WTC11 (cell line): ENCODE results near the gene RHPN2. TPM values are rescaled to one million over a fixed set of nuclear protein-coding genes. Genes with fewer than 3 reads are reported as not detected.
"Not testable (repeated sequence)": the region's sequence is repeated elsewhere in the genome, so short reads cannot be mapped to it uniquely, and the experiment has no call there.

Experiments
- ATAC-seq: fragments of 200-7000 bp; cut with Tn5 transposase; 2 replicates; pipeline ENCODE4 v1.10.0; 2021; ENCODE audit warnings: mild to moderate bottlenecking, moderate library complexity
- CTCF ChIA-PET: fragments of 300-600 bp; sonication (Branson Sonifier 250); formaldehyde crosslinking; loops from one replicate; lab custom pipeline; 2021; ENCODE audit warnings: antibody characterized with exemption; lab: Charles Lee
- POLR2A ChIA-PET: fragments of 350-600 bp; sonication (Branson Sonifier 250); formaldehyde crosslinking; loops from one replicate; lab custom pipeline; 2021; ENCODE audit warnings: antibody characterized with exemption; lab: Charles Lee
- DNase-seq: peaks from one replicate; pipeline ENCODE4 v3.0.0; 2021; ENCODE audit warnings: low spot score
- H3K27ac Mint-ChIP-seq: 2 replicates; pipeline ENCODE4 v1.8.0; 2021; ENCODE audit warnings: mixed read lengths
- H3K27me3 Mint-ChIP-seq: 2 replicates; pipeline ENCODE4 v1.8.0; 2021; ENCODE audit warnings: low read depth, mild to moderate bottlenecking, moderate library complexity, mixed read lengths
- H3K36me3 Mint-ChIP-seq: 2 replicates; pipeline ENCODE4 v1.8.0; 2021; ENCODE audit warnings: mixed read lengths
- H3K4me1 Mint-ChIP-seq: 2 replicates; pipeline ENCODE4 v1.8.0; 2022; ENCODE audit warnings: mixed read lengths
- H3K4me3 Mint-ChIP-seq: 2 replicates; pipeline ENCODE4 v1.8.0; 2021; ENCODE audit warnings: mild to moderate bottlenecking, moderate library complexity, mixed read lengths
- H3K9me3 Mint-ChIP-seq: 2 replicates; pipeline ENCODE4 v1.8.0; 2021; ENCODE audit warnings: mixed read lengths
- ATF1 ChIP-seq: sonication (generic); formaldehyde crosslinking; IDR thresholded peaks from 2 replicates; pipeline ENCODE4 v1.8.1; 2023; ENCODE audit warnings: mild to moderate bottlenecking, moderate library complexity, missing genetic modification reagents
- CREB1 ChIP-seq: sonication (generic); formaldehyde crosslinking; IDR thresholded peaks from 2 replicates; pipeline ENCODE4 v1.8.0; 2023; ENCODE audit warnings: mild to moderate bottlenecking, missing genetic modification reagents
- ELF4 ChIP-seq: sonication (generic); formaldehyde crosslinking; IDR thresholded peaks from 2 replicates; pipeline ENCODE4 v1.8.1; 2022; ENCODE audit warnings: low read depth, mild to moderate bottlenecking, moderate library complexity, missing genetic modification reagents
- GRHL2 ChIP-seq: fragments of 250-450 bp; sonication (Bioruptor Pico); IDR thresholded peaks from 2 replicates; pipeline ENCODE4 v1.8.0; 2022; ENCODE audit warnings: mild to moderate bottlenecking, moderate library complexity; ENCODE audit not compliant: insufficient replicate concordance, severe bottlenecking
- HMGA2 ChIP-seq: fragments of 250-450 bp; sonication (Bioruptor Pico); IDR thresholded peaks from 2 replicates; pipeline ENCODE4 v1.4.0; 2021; ENCODE audit warnings: mild to moderate bottlenecking, moderate library complexity
- NFE2L1 ChIP-seq: sonication (generic); formaldehyde crosslinking; IDR thresholded peaks from 2 replicates; pipeline ENCODE4 v1.8.1; 2023; ENCODE audit warnings: missing genetic modification reagents
- NR2C2 ChIP-seq: sonication (generic); formaldehyde crosslinking; IDR thresholded peaks from 2 replicates; pipeline ENCODE4 v1.8.0; 2022; ENCODE audit warnings: mild to moderate bottlenecking, missing genetic modification reagents
- RORB ChIP-seq: fragments of 250-450 bp; sonication (Bioruptor Pico); IDR thresholded peaks from 2 replicates; pipeline ENCODE4 v1.9.0; 2021; ENCODE audit warnings: mild to moderate bottlenecking
- SOX15 ChIP-seq: fragments of 250-450 bp; sonication (Bioruptor Pico); IDR thresholded peaks from 2 replicates; pipeline ENCODE4 v1.9.0; 2021; ENCODE audit warnings: mild to moderate bottlenecking
- TCF7 ChIP-seq: sonication (generic); formaldehyde crosslinking; IDR thresholded peaks from 2 replicates; pipeline ENCODE4 v1.8.0; 2022; ENCODE audit warnings: mild to moderate bottlenecking, low read depth, missing genetic modification reagents, moderate library complexity
- TP53 ChIP-seq: sonication (generic); formaldehyde crosslinking; IDR thresholded peaks from 2 replicates; pipeline ENCODE4 v1.8.1; 2023; ENCODE audit warnings: mild to moderate bottlenecking, missing genetic modification reagents
- ZBTB21 ChIP-seq: sonication (generic); formaldehyde crosslinking; IDR thresholded peaks from 2 replicates; pipeline ENCODE4 v1.8.1; 2023; ENCODE audit warnings: mild to moderate bottlenecking, missing genetic modification reagents, borderline replicate concordance
- ZNF232 ChIP-seq: sonication (generic); formaldehyde crosslinking; IDR thresholded peaks from 2 replicates; pipeline ENCODE4 v1.8.0; 2022; ENCODE audit warnings: mild to moderate bottlenecking, missing genetic modification reagents
- total RNA-seq: library from RNA; stranded (reverse); gene quantifications from 3 replicates; pipeline ENCODE4 v1.2.3, GENCODE V29; 2021
- TF ChIP-seq, protein P1 (sequence below): sonication (generic); formaldehyde crosslinking; IDR thresholded peaks from 2 replicates; pipeline ENCODE4 v1.8.1; 2022; ENCODE audit warnings: low read depth, missing genetic modification reagents, borderline replicate concordance
- TF ChIP-seq, protein P2 (sequence below): sonication (generic); formaldehyde crosslinking; IDR thresholded peaks from 2 replicates; pipeline ENCODE4 v1.8.1; 2022; ENCODE audit warnings: mild to moderate bottlenecking, moderate library complexity, missing genetic modification reagents
- TF ChIP-seq, protein P3 (sequence below): sonication (generic); formaldehyde crosslinking; IDR thresholded peaks from 2 replicates; pipeline ENCODE4 v1.8.1; 2023; ENCODE audit warnings: mild to moderate bottlenecking, missing genetic modification reagents, moderate library complexity
- TF ChIP-seq, protein P4 (sequence below): sonication (generic); formaldehyde crosslinking; conservative IDR thresholded peaks from 2 replicates; pipeline ENCODE4 v1.8.1; 2022; ENCODE audit warnings: mild to moderate bottlenecking, missing genetic modification reagents
- TF ChIP-seq, protein P5 (sequence below): sonication (generic); formaldehyde crosslinking; IDR thresholded peaks from 2 replicates; pipeline ENCODE4 v1.8.1; 2023; ENCODE audit warnings: mild to moderate bottlenecking, missing genetic modification reagents

Gene RHPN2
- total RNA-seq, 1 experiment from 2014 or later: 21.1 TPM

DNA sequence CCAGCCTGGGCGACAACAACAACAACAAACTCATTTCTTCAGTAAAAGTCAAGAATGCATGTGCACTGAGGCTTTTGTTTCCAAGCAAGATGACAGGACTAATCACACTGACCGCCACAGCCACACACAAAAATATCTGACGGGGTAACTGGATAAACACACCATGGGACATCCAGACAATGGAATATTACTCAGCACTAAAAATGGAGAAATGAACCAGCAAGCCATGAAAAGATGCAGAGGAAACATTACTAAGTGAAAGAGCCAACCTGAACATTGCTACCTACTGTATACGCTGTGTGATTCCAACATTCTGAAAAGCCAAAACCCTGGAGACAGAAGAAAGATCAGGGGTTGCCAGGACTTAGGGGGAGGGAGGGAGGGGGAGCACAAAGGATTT, 56.0 kb downstream of the RHPN2 start:
- H3K9me3 Mint-ChIP-seq: no peaks in the 10 kb centered on the region
- H3K4me1 Mint-ChIP-seq: peaks cover 11% of the 10 kb centered on the region
- CTCF ChIA-PET: no interaction called here
- no peaks in the 10 kb centered on the region for H3K27me3 Mint-ChIP-seq
- no peak overlapping the region for H3K27ac Mint-ChIP-seq
- TF ChIP-seq, protein P1, sequence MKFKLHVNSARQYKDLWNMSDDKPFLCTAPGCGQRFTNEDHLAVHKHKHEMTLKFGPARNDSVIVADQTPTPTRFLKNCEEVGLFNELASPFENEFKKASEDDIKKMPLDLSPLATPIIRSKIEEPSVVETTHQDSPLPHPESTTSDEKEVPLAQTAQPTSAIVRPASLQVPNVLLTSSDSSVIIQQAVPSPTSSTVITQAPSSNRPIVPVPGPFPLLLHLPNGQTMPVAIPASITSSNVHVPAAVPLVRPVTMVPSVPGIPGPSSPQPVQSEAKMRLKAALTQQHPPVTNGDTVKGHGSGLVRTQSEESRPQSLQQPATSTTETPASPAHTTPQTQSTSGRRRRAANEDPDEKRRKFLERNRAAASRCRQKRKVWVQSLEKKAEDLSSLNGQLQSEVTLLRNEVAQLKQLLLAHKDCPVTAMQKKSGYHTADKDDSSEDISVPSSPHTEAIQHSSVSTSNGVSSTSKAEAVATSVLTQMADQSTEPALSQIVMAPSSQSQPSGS (CRISPR knock-in tag): no peak
- TF ChIP-seq, protein P2, sequence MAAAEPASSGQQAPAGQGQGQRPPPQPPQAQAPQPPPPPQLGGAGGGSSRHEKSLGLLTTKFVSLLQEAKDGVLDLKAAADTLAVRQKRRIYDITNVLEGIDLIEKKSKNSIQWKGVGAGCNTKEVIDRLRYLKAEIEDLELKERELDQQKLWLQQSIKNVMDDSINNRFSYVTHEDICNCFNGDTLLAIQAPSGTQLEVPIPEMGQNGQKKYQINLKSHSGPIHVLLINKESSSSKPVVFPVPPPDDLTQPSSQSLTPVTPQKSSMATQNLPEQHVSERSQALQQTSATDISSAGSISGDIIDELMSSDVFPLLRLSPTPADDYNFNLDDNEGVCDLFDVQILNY (CRISPR knock-in tag): no peak
- TF ChIP-seq GRHL2: no peak
- no peak for TF ChIP-seq ELF4 (CRISPR knock-in tag)
- TF ChIP-seq, protein P3, sequence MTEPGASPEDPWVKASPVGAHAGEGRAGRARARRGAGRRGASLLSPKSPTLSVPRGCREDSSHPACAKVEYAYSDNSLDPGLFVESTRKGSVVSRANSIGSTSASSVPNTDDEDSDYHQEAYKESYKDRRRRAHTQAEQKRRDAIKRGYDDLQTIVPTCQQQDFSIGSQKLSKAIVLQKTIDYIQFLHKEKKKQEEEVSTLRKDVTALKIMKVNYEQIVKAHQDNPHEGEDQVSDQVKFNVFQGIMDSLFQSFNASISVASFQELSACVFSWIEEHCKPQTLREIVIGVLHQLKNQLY: no peak
- no peak for TF ChIP-seq RORB (CRISPR knock-in tag)
- TF ChIP-seq ZNF232: no peak
- no peak for TF ChIP-seq SOX15
- TF ChIP-seq, protein P4, sequence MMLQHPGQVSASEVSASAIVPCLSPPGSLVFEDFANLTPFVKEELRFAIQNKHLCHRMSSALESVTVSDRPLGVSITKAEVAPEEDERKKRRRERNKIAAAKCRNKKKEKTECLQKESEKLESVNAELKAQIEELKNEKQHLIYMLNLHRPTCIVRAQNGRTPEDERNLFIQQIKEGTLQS (CRISPR knock-in tag): no peak
- TF ChIP-seq TP53: no peak
- no peak for TF ChIP-seq ATF1 (CRISPR knock-in tag)
- TF ChIP-seq NFE2L1: no peak
- TF ChIP-seq, all 79 proteins: peak for 0
- POLR2A ChIA-PET: interaction anchor here (0.7 kb wide), 1 partner anchor 340 kb away, joined by 6 read pairs; no protein-coding TSS in a partner anchor
- DNase-seq (no peak), ATAC-seq (no peak)
- Mint-ChIP-seq H3K4me3 (no peak overlapping the region), H3K36me3 (peaks cover 46% of the 10 kb centered on the region)

DNA sequence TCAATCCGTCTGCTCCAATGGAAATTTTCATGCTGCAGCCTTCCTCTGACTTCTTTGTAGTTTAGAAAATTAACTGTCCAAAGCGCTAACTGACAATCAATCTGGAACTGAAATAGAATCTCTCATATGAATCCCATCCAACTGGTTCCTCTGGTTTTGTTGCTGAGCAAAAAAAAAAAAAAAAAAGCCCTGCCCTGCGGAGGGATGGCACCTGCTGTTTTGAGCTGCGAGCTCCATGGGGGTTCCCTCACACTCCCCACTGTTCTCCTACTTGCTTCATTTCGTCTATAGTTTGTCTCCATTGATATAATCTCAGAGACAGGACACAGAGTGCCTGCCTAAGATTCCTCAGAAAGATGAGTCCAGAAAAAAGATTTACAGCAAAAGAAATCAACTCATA, 59.2 kb downstream of the RHPN2 start:
- Mint-ChIP-seq H3K9me3 (no peaks in the 10 kb centered on the region), H3K27me3 (no peaks in the 10 kb centered on the region), H3K4me3 (peak overlapping the region; percentile 23), H3K36me3 (peaks cover 42% of the 10 kb centered on the region), H3K4me1 (peaks cover 11% of the 10 kb centered on the region), H3K27ac (peak overlapping the region; percentile 57; the same call in 1 of the 2 replicates)
- DNase-seq: no peak
- TF ChIP-seq HMGA2 (CRISPR knock-in tag) (no peak), TCF7 (CRISPR knock-in tag) (no peak), CREB1 (CRISPR knock-in tag) (no peak), ZBTB21 (CRISPR knock-in tag) (no peak), NR2C2 (no peak)
- TF ChIP-seq, protein P5, sequence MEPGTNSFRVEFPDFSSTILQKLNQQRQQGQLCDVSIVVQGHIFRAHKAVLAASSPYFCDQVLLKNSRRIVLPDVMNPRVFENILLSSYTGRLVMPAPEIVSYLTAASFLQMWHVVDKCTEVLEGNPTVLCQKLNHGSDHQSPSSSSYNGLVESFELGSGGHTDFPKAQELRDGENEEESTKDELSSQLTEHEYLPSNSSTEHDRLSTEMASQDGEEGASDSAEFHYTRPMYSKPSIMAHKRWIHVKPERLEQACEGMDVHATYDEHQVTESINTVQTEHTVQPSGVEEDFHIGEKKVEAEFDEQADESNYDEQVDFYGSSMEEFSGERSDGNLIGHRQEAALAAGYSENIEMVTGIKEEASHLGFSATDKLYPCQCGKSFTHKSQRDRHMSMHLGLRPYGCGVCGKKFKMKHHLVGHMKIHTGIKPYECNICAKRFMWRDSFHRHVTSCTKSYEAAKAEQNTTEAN (CRISPR knock-in tag): no peak
- ChIA-PET POLR2A (no interaction called here), CTCF (interaction anchor here (0.6 to 1.7 kb wide), 4 partner anchors 17 to 349 kb away, joined by 3 to 8 read pairs (median 3); no protein-coding TSS in a partner anchor)
- ATAC-seq: no peak

DNA sequence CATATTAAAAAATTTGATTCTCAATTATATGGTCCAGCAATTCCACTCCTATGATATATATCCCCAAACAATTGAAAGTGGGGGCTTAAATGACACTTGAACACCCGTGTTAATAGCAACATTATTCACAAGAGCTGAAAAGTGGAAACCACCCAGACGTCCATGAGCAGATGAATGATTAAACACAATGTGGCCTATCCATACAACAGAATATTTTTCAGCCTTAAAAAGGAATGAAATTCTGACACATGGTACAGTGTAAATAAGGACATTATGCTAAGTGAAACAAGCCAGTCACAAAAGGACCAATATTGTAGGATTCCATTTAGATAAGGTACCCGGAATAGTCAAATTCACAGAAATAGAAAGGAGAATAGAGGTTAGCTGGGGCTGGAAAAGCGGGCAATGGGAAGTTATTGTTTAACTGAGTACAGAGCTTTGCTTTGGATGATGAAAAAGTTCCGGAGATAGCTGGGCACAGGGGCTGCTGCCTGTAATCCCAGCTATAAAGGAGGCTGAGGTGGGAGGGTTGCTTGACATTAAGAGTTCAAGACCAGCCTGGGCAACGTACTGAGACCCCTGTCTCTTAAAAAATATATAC, 61.2 kb downstream of the RHPN2 start:
- H3K9me3 Mint-ChIP-seq, DNase-seq, H3K4me3 Mint-ChIP-seq, CTCF ChIA-PET, ATAC-seq, H3K27me3 Mint-ChIP-seq, POLR2A ChIA-PET: not testable (repeated sequence)
- peaks cover 11% of the 10 kb centered on the region for H3K4me1 Mint-ChIP-seq
- H3K27ac Mint-ChIP-seq: 0 out of 2 replicates have a peak overlapping the region, but pooled peaks have one; percentile 19
- H3K36me3 Mint-ChIP-seq: peaks cover 38% of the 10 kb centered on the region

DNA sequence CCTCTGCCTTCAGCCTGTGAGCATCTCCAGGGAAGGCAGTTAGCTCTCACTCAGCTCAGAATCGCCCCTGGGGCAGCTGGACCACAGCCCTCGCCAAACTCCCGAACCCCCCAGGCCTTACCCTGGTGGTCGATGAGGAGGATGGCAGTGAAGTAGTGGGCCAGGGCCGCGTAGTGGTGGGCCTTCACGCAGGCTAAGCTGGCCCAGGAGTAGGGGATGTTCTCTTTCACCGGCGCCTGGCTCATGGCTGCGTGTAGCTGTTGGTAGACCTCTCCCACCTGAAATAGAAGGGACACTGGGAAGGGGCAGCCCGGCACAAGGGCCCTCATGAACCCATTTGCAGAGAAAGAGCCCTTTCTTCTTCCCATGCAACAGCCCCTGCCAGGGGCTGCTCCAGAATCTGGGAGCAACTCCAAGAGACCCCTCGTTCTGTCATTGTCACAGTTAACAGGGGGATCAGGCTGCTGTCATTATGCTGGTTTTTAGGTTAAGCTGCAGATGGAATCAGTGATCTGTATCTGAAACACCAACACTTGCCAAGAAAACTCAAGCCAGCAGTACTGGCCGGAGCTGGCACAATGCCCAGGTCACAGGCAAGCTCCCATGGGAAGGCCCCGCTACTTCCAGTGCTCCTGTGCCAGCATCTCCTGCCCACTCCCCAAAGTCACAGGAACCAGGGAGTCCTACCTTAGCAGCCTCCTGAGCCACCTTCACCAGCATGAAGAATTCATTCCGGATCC, 62.4 kb downstream of the RHPN2 start:
- H3K27ac Mint-ChIP-seq: not testable (repeated sequence)

More for the DNA sequence above, 62.4 kb downstream of the RHPN2 start:
- ATAC-seq, H3K4me3 Mint-ChIP-seq, CTCF ChIA-PET, POLR2A ChIA-PET, H3K27me3 Mint-ChIP-seq, DNase-seq, H3K9me3 Mint-ChIP-seq: not testable (repeated sequence)
- H3K4me1 Mint-ChIP-seq: peaks cover 11% of the 10 kb centered on the region
- H3K36me3 Mint-ChIP-seq: peaks cover 42% of the 10 kb centered on the region
